ENCODE measurements around the gene EDN1.

- TF ChIP-seq EZH2 (IDR thresholded peaks at IDR 0.05; ENCODE audit: insufficient read depth, poor library complexity, severe bottlenecking): no peak
- TF ChIP-seq EZH2phosphoT487 (IDR thresholded peaks at IDR 0.05; ENCODE audit: insufficient read depth, low read depth): no peak
Measured at GRCh38 chr6:12343440-12344162, 53.4 kb downstream of the EDN1 start.

Measured in GM23248 (cell line).